ENCODE results near the gene OCEL1. TPM values are rescaled to one million over a fixed set of nuclear protein-coding genes. Genes with fewer than 3 reads are reported as not detected.

Gene OCEL1
- polyA plus RNA-seq, 5 donors: 10.7 to 22.8 (median 12.0) TPM

DNA sequence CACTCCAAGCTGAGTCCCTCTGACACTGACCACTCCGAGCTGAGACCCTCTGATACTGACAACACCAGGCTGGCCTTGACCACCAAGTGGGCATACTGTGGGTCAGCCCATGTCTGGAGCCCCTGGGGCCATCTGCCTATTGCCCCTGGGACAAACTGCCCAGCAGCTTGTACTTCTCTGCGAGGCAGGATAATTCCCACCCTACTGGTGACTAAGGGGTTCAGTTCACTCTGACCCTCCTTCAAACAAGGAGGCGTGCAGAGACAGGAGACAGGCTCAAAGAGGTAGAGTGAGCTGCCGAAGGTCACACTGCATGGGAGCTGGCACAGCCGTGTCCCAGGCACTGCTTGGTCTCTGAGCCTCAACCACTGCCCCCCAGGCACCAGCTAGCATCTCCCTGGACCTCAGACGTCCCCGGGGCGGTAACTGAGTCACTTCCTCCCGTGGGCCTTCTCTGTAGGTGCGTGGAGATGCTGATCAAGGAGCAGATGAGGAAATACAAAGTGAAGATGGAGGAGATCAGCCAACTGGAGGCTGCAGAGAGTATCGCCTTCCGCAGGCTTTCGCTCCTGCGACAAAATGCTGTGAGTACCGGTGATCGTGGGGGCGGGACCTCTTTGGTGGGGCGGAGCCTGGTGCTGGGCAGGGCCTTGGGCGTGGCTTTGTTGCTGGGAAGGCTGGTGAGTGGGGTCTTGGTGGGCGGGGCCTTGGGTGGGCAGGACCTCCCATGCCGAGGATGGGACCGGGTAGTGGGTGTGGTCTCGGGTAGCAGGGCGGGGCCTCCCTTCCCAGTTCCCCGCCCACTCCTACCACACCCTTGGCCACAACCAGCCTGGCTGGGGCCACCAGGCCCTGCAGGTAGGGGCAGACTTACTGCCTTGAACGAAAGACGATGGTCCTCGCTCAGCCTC is 16.6 kb upstream of the OCEL1 start:
- no peak for DNase-seq

DNA sequence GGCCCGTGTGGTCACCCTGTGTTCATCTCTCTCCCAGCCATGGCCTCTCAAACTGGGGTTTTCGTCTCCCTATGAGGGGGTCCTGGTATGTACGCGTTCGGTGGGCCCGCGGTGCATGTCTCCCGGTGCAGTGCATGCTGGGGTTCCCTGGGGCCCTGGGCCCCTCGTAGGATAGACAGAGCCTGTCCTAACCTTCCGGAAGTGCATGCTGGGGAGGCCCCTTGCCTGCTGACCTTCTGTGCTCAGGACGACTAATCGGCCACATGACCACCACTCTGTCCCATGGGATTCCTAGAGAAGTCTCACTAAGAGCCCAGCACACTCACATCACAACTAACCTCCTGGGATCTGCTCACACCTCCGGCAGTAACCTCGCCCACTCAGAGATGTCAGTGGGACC is 15.7 kb upstream of the OCEL1 start:
- no peak for DNase-seq

DNA sequence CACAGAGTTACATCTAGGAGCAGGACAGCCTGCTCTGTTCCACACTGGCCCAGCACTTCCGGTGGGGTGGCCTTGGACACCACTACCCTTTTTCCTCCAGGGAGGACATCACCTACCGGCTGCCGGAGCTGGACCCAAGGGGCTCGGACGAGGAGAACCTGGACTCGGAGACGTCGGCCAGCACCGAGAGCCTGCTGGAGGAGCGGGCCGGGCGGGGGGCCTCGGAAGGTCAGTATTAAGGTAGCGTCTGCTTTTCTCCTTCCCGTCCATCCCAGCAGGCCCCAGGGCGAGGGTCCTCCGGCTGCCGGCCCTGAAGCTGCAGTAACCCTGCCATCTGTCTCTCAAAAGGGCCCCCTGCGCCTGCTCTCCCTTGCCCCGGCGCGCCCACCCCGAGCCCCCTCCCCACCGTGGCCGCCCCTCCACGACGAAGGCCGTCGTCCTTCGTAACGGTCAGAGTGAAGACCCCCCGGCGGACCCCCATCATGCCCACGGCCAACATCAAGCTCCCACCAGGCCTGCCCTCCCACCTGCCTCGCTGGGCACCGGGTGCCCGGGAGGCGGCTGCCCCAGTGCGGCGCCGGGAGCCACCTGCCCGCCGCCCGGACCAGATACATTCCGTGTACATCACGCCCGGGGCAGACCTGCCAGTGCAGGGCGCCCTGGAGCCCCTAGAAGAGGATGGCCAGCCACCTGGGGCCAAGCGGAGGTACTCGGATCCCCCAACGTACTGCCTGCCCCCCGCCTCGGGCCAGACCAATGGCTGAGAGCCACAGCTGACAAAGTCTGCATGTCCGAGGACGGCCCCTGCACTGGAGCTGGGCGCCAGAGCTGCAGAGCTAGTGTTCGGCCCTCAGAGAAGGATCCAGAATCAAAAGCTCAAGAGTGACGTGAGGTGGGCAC is 14.2 kb upstream of the OCEL1 start:
- DNase-seq: no peak

DNA sequence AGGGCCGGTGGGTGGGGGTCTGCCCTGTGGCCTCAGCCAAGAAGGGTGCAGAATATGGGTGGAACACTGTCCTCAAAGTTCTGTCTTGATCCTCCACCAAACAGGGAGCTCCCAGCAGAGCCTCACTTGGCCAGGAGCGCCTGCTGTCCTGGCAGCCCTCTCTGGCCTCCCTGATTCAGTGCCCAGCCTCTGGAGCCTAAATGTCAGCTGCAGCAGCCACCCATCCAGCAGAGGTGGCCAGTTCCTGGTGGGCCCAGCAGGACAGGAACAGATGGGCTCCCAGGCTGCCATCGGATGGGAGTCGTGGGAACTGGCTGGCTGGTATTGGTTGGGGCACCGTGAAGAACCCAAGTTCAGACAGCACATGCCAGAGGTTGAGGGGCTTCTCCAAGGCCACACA is 12.7 kb upstream of the OCEL1 start:
- DNase-seq: no peak

DNA sequence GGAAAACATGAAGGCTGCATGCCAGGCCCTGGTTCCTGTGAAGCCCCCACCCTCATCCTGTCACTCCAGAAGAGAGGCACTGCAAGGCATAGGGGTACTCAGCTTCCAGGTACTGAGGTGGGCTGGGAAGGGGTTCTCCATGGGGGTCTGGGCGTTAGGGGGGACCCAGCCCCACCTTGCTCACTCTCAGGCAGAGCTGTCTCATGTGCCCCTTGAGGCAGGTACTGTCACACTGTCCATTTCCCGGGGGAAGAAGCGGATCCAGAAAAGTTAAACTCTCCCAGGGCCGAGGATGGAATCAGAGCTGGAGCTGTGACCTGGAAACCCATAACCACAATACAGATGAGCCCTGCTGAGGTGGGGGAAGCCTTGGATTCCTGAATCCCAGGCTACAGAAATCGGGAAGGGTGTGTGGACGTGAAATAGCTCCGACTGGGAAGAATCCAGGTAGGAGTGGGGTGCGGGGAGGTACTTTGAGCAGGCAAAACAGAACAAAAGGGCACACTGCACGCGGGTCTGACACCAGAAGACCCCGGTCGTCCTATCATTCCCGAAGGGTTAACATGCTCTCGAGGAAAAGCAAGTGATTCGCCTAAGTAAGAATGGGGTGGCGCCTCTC is 11.4 kb upstream of the OCEL1 start:
- no peak for DNase-seq

DNA sequence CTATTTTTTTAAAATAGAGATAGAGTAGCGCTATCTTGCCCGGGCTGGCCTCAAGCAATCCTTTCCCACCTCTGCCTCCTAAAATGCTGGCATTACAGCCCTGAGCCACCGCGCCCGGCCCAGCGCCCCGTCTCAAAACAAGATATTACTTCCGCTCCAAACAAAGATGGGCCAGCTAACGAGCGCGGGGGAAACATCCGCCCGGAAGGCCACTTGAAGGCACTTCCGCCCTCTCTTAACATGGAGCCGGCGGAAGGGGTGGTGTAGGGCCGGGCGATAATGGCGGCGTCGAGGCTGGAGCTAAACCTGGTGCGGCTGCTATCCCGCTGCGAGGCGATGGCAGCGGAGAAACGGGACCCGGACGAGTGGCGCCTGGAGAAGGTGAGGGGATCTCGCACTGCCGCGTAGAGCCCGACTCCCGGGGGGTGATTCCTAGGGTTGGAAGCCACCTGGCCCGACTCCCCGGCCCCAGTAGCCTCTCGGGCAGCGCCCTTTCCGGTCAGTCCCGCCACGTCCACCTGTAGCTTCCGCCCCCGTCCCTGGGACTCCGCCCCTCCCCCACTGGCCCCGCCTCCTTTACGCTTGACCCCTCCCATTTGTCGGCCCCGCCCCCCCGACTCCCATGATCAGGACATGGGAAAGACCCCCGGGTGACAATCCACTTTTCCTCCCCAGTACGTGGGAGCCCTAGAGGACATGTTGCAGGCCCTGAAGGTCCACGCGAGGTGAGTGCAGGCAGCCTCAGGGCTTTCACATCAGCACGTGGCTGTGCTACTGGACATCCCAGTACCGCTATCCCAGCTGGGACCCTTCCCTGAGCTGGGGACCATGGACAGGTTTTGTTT is 10.7 kb upstream of the OCEL1 start, which contains the start of gene USE1:
Gene USE1, plus strand, starts transcription at position 231 of the 845 bp plus-strand sequence. Its CDS starts 49 bp downstream, at position 280.
- peak; percentile 92 to 93 for DNase-seq

DNA sequence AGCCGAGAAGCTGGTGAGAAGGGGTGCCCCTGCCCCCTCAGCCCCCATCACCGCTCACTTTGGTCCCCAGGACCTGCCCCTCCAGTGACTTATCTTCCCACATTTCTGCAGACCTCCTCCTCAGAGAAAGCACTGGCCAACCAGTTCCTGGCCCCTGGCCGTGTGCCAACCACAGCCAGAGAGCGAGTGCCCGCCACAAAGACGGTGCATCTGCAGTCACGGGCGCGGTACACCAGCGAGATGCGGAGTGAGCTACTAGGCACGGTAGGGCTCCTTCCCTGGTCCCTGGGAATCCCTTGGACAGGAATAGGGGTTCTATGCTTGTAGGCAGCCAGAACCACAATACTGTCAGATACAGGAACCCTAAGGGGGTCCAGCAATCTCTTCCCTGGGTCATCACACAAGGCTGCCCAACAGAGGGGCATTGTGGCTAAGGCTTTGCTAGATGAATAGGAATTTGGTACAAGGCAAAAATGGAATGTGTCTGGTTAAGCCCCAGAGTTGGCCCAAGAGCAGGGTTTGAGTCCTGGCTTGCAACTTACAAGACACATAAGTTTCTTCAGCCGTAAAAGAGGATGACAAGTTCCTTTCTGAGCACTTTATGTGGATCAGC is 9.9 kb upstream of the OCEL1 start:
- DNase-seq: no peak

DNA sequence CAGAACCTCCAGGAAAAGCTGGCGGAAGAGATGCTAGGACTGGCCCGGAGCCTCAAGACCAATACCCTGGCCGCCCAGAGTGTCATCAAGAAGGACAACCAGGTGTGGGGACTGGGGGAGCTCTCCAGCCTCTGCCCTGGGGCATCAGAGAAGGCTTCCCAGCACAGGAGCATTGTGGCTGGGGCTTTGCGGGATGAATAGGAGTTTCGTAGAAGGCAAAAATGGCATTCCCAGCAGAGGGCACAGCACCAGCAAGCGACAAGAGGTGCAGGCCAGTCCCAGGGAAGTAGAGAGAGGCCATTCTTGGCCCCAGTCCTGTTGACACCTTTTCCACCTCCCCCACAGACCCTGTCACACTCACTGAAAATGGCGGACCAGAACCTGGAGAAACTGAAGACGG is 6.7 kb upstream of the OCEL1 start:
- no peak for DNase-seq

DNA sequence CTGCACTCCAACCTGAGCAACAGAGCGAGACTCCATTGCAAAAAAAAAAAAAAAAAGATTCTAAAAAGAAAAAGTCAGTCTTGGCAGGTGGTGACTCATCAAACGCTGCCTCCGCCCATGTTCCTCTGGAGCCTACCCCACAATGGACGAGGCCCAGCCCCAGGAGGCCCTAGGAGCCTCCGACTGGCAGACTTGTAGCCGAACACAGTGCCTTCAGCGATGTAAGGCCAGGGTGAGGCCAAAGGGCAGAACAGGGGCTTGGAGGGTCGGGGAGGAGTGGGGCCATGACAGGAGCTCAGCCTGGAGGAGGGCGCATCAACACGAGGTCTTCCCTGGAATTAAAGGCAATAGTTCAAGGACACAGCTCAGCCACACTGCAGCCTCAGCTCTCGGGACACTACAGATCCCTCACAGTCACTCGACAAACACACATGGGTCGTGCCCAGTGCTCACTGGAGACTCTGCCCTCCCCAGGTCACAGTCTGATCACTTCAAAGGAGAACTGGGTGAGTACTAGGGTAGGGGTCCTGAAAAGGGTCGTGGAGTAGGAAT is 5.7 kb upstream of the OCEL1 start:
- DNase-seq: no peak

DNA sequence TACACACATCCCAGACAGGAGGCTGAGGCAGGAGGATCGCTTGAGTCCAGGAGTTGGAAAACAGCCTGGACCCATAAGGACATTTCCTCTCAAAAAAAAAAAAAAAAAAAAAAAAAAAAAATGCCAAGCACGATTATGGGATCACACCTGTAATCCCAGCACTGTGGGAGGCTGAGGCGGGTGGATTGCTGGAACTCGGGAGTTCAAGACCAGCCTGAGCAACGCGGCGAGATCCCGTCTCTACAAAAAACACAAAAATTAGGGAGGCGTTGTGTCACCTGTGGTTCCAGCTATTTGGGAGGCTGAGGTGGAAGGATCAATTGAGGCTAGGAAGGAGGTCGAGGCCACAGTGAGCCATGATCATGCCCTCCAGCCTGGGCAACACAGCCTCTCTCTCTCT is 973 bp upstream of the OCEL1 start:
- no peak for DNase-seq

DNA sequence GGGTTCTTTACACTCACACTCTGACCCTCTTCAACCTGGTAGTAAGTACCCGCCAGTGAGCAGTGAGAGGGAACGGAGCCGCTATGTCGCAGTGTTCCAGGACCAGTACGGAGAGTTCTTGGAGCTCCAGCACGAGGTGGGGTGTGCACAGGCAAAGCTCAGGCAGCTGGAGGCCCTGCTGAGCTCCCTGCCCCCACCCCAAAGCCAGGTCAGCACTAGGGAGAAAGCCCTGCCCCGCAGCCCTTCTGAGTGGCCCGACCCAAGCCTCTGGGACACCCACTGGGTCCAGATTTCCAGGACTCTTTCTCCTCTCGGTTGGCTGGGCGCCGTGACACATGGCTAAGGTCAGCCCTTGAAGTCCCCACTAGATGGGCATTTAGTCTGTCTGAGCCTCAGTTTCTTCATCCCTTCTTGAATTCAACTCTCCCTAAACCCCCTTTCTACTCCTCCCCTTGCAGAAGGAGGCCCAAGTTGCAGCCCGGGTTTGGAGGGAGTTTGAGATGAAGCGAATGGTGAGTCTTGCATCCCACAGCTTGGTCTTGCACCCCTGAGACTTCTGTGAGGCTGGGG is 1.9 kb downstream of the OCEL1 start:
- DNase-seq: no peak

DNA sequence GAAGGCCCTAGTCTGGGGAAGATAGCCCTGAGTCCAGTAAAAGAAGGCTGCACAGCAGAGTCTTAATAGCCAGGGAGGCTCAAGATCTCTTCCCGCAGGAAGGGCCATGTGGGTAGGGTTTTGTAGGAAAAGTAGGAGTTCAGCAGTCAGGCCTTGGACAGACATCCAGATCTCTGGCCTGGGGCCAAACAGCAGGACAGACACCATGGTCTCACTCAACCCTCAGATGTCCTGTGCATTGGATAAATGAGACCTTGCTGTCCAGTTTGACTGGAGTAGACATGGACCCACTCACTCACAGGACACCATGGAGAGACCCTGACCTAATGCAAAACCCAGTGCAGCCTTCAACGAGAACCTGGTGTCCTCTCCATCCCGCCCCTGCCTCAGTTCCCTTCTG is 3.9 kb downstream of the OCEL1 start:
- no peak for DNase-seq

DNA sequence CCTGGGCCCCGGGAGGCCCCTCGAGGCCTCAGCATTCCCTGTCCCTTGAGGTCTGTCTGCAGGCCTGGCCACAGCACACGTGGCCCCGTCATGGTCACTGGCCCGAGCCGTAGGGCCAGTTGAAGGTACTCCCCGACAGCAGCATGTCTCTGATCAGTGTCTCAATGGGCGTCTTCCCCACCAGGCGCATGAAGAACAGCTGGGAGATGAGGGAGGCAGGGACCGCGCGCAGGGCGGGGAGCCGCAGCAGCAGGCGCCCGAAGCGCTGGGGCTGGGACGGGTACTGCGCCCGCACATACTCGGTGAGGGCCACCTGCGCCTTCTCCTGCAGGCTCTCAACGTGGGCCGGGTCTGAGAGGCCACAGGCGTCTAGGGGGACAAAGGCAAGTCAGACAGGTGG is 6.2 kb downstream of the OCEL1 start:
- DNase-seq: no peak

DNA sequence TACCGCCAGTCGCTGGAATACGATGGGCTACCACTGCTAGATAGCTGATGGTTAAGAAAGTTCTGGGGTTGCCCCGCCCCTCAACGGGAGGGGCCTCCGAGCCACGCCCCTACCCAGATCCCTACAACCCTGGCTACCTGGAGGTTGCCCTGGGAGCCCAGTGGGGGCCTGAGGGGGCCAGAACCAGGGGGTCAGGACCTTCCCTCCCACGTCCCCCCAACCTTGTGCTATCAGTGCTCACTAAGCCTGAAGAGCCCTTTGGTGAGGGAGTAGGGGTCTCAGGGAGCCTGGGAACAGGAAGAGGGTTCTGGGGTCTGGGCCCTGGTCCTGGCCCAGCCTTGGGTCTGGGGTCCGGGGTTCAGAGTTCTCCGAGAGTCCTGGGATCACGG is 8.9 kb downstream of the OCEL1 start:
- no peak for DNase-seq

DNA sequence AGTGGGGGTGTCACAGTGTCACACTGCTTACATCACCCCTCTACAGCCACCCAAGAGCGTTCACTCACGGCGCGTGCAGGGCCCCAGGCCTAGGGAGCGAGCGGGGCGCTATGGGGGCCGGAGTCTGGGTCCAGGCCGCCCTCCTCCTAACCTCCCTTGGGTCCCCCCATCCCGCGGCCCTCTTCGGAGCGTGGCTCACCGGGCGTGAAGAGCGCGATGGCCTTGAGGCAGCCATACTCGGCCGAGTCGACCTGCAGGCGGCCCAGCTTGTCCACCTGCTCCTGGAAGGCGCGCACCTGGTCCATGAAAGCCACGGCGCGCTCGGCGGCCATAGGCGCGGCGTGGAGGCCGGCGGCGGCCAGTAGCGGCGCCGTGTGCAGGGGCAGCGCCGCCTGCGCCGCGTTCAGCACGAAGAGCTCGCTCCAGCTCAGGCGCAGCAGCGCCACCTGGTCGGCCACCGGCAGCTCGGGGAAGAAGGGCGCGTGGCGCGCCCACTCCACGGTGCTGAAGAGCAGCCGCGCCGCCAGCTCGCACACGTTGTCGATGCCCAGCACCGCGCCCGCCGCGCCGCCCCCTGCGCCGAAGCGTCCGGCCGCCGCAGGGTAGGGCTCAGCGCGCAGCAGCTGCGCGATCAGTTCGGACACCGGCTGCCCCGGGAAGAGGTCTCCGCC is 9.4 kb downstream of the OCEL1 start:
- peak; percentile 67 to 70 for DNase-seq

DNA sequence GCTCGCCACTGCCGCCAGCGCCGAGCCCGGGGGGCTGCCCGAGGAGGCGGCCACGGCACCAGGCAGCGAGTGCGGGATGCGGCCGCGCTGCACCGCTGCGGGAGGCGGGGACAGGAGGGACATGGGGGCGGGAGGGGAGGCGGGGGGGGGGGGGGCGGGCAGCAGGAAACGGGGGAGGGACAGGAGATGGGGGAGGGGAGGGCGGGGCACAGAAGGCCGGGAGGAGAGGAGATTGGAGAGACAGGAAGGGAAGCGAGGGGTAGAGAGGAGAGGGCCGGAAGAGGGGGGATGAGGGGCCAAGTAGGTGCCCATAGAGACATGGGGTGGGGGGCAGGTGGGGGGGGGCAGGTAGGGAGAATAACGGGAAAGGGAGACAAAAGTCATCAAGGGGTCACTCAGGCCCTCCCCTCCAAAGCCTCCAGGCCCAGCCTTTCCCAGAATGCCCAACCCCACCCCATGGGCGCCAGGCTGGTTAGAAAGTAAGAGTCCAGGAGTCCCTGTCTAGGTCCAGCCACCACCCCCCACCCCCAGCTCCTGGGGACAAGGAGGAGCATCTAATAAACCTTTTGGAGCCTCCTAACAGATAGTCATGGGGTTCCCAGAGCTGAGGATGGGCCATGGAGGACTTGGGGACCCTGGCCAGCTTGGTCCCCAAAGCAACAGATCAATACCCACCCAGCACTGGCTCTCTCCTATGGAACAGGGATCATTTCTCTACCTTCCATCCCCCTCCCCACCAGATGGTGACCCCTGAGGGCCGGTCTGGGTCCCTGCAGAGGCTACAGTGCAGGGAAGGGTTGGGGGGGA is 10.1 kb downstream of the OCEL1 start:
- DNase-seq: peak in 1 of 2 donors; percentile 44

DNA sequence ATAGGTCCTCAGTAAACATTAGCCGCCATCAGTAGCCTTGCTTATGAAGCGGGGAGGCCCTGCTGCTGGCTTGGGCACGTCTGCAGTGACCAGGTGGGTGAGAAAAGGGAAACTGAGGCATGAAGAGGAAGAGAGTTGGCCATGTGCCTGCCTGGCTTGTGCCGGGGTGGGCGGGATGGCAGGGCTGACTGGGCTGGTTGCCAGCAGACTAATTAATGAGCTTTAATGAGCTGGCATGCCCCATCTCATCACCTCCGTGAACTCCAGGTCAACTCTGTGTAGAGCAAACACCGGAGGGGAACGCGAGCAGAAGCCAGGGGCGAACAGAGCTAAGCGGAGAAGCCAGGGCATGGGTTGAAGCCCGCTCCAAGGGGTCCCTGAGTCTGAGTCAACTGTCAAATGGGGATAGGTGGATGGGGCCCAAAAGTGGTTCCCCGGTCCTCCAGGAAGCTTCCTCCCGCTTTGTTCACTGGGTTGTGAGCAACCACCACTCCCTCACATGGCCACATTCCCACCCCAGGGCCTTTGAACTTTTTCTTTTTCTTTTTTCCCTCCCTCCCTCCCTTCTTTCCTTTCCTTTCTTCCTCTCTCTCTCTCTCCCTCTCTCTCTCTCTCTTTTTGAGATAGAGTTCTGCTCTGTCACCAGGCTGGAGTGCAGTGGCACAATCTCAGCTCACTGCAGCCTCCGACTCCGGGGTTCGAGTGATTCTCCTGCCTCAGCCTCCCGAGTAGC is 11.0 kb downstream of the OCEL1 start:
- DNase-seq: no peak
